ENCODE data around the gene IRF7. TPM values are rescaled to one million over a fixed set of nuclear protein-coding genes. Genes with fewer than 3 reads are reported as not detected.

The IRF7 gene
- total and polyA plus RNA-seq, 2 donors (not counting 3 experiments of a cell fraction or from before 2014, with no cell fraction given), result 12.6 to 14.7 TPM

DNA sequence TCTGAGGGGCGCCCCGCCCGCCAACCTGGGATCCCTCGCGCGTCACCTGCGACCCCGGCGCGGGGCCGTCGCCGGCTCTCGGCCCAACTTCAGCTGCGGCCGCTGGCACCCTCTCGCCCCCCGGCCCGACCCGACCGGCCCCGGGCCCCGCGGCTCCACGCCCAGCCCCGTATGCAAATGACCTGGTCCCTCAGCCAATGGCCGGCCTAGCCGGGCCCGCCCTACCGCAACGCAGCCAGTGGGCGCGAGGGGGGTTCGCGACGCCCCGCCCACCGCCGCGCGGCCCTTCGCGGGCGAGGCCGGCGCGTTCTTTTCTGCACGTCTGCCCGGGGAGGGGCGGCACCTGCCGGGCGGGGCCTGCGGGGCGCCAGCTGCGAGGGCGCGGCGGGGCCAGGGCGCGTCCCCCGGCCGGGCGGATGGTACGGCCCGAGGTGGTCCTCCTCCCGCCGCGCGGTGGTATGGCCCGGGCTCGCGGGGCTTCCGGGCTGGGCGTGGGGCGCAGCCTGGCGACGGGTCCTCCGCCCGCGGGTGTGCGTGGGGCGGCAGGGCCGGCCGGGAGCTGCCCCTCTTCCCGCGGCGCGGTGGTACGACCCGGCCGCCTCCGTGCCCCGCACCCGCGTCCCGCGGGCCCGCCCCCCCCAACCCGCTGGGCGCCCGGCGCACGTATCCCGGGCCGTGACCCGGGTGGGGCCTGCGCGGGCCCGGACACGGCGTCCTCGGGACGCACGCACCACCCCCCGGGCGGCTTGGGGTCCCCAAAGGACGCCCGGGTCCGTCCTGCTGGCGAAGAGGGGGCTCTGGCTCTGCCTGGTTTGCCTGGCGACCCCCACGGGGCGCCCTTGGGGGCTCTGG lies 47.2 kb downstream of the IRF7 start:
- FAIRE-seq (peak; percentile 92), DNase-seq (ENCODE audit: low read depth, low spot score) (peak; percentile 93)
- H4K20me1 ChIP-seq (replicated peaks; ENCODE audit: control insufficient read depth, extremely low read depth, insufficient read depth, low read length), result no peaks in the 10 kb centered on the region
- peak overlapping the region; percentile 32 for H3K27ac ChIP-seq (ENCODE audit: insufficient read depth, low read depth, low read length)
- H3K9ac ChIP-seq (replicated peaks; ENCODE audit: extremely low read depth, insufficient read depth, low read length), result peak overlapping the region; percentile 71
- ChIA-PET POLR2A (interaction anchor here (0.7 kb wide), 1 partner anchor 47 kb away, joined by 3 read pairs; no protein-coding TSS in a partner anchor), CTCF (interaction anchor here (1.8 kb wide), 1 partner anchor 14 kb away, joined by 6 read pairs; no protein-coding TSS in a partner anchor)
- H3K36me3 ChIP-seq (ENCODE audit: control insufficient read depth in 2 of 2, extremely low read depth in 1 of 2, insufficient read depth in 2 of 2, low read length in 2 of 2), result peaks cover 0 to 2% of the 10 kb centered on the region in 2 experiments
- dilution Hi-C loops (cut with MboI; ENCODE audit: extremely low pct_ligation_motif_present, low sequenced_read_pairs), result no loop called here
- no peaks in the 10 kb centered on the region for H3K27me3 ChIP-seq (ENCODE audit: control insufficient read depth in 2 of 2, insufficient read depth in 2 of 2, low read length in 2 of 2)
- peak overlapping the region; percentile 71 for H3K4me2 ChIP-seq (ENCODE audit: insufficient read depth, low read length)
- TF ChIP-seq, protein P1, sequence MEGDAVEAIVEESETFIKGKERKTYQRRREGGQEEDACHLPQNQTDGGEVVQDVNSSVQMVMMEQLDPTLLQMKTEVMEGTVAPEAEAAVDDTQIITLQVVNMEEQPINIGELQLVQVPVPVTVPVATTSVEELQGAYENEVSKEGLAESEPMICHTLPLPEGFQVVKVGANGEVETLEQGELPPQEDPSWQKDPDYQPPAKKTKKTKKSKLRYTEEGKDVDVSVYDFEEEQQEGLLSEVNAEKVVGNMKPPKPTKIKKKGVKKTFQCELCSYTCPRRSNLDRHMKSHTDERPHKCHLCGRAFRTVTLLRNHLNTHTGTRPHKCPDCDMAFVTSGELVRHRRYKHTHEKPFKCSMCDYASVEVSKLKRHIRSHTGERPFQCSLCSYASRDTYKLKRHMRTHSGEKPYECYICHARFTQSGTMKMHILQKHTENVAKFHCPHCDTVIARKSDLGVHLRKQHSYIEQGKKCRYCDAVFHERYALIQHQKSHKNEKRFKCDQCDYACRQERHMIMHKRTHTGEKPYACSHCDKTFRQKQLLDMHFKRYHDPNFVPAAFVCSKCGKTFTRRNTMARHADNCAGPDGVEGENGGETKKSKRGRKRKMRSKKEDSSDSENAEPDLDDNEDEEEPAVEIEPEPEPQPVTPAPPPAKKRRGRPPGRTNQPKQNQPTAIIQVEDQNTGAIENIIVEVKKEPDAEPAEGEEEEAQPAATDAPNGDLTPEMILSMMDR (IDR thresholded peaks at IDR 0.05; ENCODE audit: extremely low read depth in 1 of 2, insufficient read depth in 1 of 2, low read depth in 1 of 2, low read length in 2 of 2), result no peak
- TF ChIP-seq EZH2 (IDR thresholded peaks at IDR 0.05; ENCODE audit: borderline replicate concordance, low read depth, low read length, severe bottlenecking) (no peak), POLR2AphosphoS5 (IDR thresholded peaks at IDR 0.05; ENCODE audit: insufficient read depth, low read depth, low read length) (peak; percentile 92), POLR2A (IDR thresholded peaks at IDR 0.05; ENCODE audit: low read depth, low read length) (peak; percentile 63), MYC (IDR thresholded peaks at IDR 0.05; ENCODE audit: low read depth, low read length) (no peak), FOS (IDR thresholded peaks at IDR 0.05; ENCODE audit: borderline replicate concordance, insufficient read depth, low read length) (no peak), GATA2 (IDR thresholded peaks at IDR 0.05; ENCODE audit: insufficient read depth, insufficient read length, low read depth, low read length) (no peak), JUN (IDR thresholded peaks at IDR 0.05; ENCODE audit: borderline replicate concordance, insufficient read depth, insufficient read length, low read depth) (no peak)
- TF ChIP-seq, protein P2, sequence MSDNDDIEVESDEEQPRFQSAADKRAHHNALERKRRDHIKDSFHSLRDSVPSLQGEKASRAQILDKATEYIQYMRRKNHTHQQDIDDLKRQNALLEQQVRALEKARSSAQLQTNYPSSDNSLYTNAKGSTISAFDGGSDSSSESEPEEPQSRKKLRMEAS (IDR thresholded peaks at IDR 0.05; ENCODE audit: insufficient read depth, insufficient read length), result no peak
- peak overlapping the region; percentile 53 to 62 (median 60) for H3K4me3 ChIP-seq (replicated peaks in 1 of 3; ENCODE audit: insufficient read depth in 1 of 3, low read depth in 1 of 3, low read length in 3 of 3)
- no peaks in the 10 kb centered on the region for H3K9me3 ChIP-seq (replicated peaks; ENCODE audit: control insufficient read depth, insufficient read depth, low read length)
- H3K4me1 ChIP-seq (ENCODE audit: control insufficient read depth, extremely low read depth, insufficient read depth, low read length), result peaks cover 11% of the 10 kb centered on the region
- intact Hi-C loops (cut with micrococcal nuclease), result no loop called here
- no peaks in the 10 kb centered on the region for H3K9me1 ChIP-seq (replicated peaks; ENCODE audit: control insufficient read depth, extremely low read depth, insufficient read depth, low read length)
- H2AFZ ChIP-seq (ENCODE audit: low read depth, low read length), result peak overlapping the region; percentile 85
- H3K79me2 ChIP-seq (ENCODE audit: control insufficient read depth, insufficient read depth, low read length), result no peaks in the 10 kb centered on the region
- BruUV-seq (replicated peaks), result TSS peak; percentile 52
